IMR-90 (cell line): ENCODE data around the gene ASXL3. TPM values are rescaled to one million over a fixed set of nuclear protein-coding genes. Genes with fewer than 3 reads are reported as not detected.

Source experiments
- ATAC-seq: fragments of 200-7000 bp; cut with Tn5 transposase; 2 replicates; pipeline ENCODE4 v1.9.1; 2020; ENCODE audit warnings: low read depth, mild to moderate bottlenecking, moderate library complexity
- BruUV-seq: library from RNA; stranded (reverse); fragments of 400-500 nt; replicated peaks from 2 replicates; lab custom pipeline; 2021; lab: Mats Ljungman, UMichigan
- CTCF ChIA-PET: fragments of 300-600 bp; formaldehyde crosslinking; extraction: SDS; loops from one replicate; lab custom pipeline; 2021; ENCODE audit warnings: antibody characterized with exemption; lab: Yijun Ruan, JAX
- POLR2A ChIA-PET: fragments of 300-600 bp; sonication (Branson Sonifier 250); formaldehyde crosslinking; loops from one replicate; lab custom pipeline; 2022; ENCODE audit warnings: antibody characterized with exemption; ENCODE audit not compliant: unreplicated experiment; lab: Charles Lee
- DNase-seq: peaks from one replicate; pipeline ENCODE4 v3.0.0; 2013
- H2AFZ ChIP-seq: replicated peaks from 2 replicates; pipeline ENCODE3; 2013; ENCODE audit warnings: low read length, mild to moderate bottlenecking; ENCODE audit not compliant: poor library complexity
- H2AK5ac ChIP-seq: 2 replicates; pipeline ENCODE4 v1.6.1; 2013; ENCODE audit warnings: low read depth, low read length, inconsistent platforms
- H2AK9ac ChIP-seq: replicated peaks from 2 replicates; pipeline ENCODE3; 2013; ENCODE audit warnings: mild to moderate bottlenecking, low read depth, low read length, moderate library complexity; ENCODE audit not compliant: poor library complexity
- H2BK120ac ChIP-seq: 2 replicates; pipeline ENCODE4 v1.6.1; 2013; ENCODE audit warnings: low read depth, low read length, inconsistent platforms
- H2BK15ac ChIP-seq: 3 replicates; pipeline ENCODE4 v1.6.1; 2013; ENCODE audit warnings: low read depth, low read length, inconsistent platforms
- H2BK20ac ChIP-seq: 2 replicates; pipeline ENCODE4 v1.6.1; 2013; ENCODE audit warnings: low read depth, mild to moderate bottlenecking, inconsistent platforms, low read length, moderate library complexity
- H2BK5ac ChIP-seq: 2 replicates; pipeline ENCODE4 v1.6.1; 2013; ENCODE audit warnings: mild to moderate bottlenecking, low read depth, low read length, inconsistent platforms; ENCODE audit not compliant: poor library complexity, severe bottlenecking
- H3K14ac ChIP-seq: replicated peaks from 2 replicates; pipeline ENCODE4 v1.6.1; 2013; ENCODE audit warnings: low read depth, low read length, inconsistent platforms
- H3K18ac ChIP-seq: 2 replicates; pipeline ENCODE4 v1.6.1; 2013; ENCODE audit warnings: low read depth, low read length, control low read depth
- H3K23ac ChIP-seq: 2 replicates; pipeline ENCODE4 v1.6.1; 2013; ENCODE audit warnings: low read depth, low read length, inconsistent platforms
- H3K27ac ChIP-seq: 2 replicates; pipeline ENCODE4 v1.5.1; 2013; ENCODE audit warnings: mild to moderate bottlenecking, control low read depth, low read length; ENCODE audit not compliant: insufficient read depth
- H3K27me3 ChIP-seq: 2 replicates; pipeline ENCODE4 v1.6.1; 2013; ENCODE audit warnings: low read length; ENCODE audit not compliant: control insufficient read depth, insufficient read depth
- H3K36me3 ChIP-seq: 2 replicates; pipeline ENCODE4 v1.6.1; 2013; ENCODE audit warnings: low read length, mixed read lengths; ENCODE audit not compliant: control insufficient read depth, insufficient read depth
- H3K4ac ChIP-seq: 2 replicates; pipeline ENCODE4 v1.6.1; 2013; ENCODE audit warnings: low read depth, low read length, inconsistent platforms
- H3K4me1 ChIP-seq: 2 replicates; pipeline ENCODE4 v1.6.1; 2013; ENCODE audit warnings: low read length, mixed read lengths; ENCODE audit not compliant: control insufficient read depth, insufficient read depth
- H3K4me2 ChIP-seq: 2 replicates; pipeline ENCODE4 v1.6.1; 2013; ENCODE audit warnings: low read depth, mild to moderate bottlenecking, control low read depth, low read length, moderate library complexity
- H3K4me3 ChIP-seq: 2 replicates; pipeline ENCODE4 v1.5.1; 2013; ENCODE audit warnings: low read depth, mild to moderate bottlenecking, control low read depth, low read length, moderate library complexity; ENCODE audit not compliant: insufficient read depth
- H3K56ac ChIP-seq: 2 replicates; pipeline ENCODE4 v1.6.1; 2013; ENCODE audit warnings: low read length, inconsistent platforms; ENCODE audit not compliant: insufficient read depth; ENCODE audit errors: extremely low read depth
- H3K79me1 ChIP-seq, 2 experiments: 2 replicates each; pipeline ENCODE4 v1.6.1; 2013; ENCODE audit warnings: low read length in 2 of 2, inconsistent platforms in 1 of 2, low read depth in 1 of 2
- H3K9ac ChIP-seq: 2 replicates; pipeline ENCODE4 v1.6.1; 2013; ENCODE audit warnings: low read depth, low read length, control low read depth
- H3K9me1 ChIP-seq: 2 replicates; pipeline ENCODE4 v1.6.1; 2013; ENCODE audit warnings: low read length, inconsistent platforms; ENCODE audit not compliant: insufficient read depth
- H3K9me3 ChIP-seq: 2 replicates; pipeline ENCODE4 v1.6.1; 2013; ENCODE audit warnings: low read length; ENCODE audit not compliant: control insufficient read depth, insufficient read depth
- H4K20me1 ChIP-seq: 2 replicates; pipeline ENCODE4 v1.6.1; 2013; ENCODE audit warnings: low read length, inconsistent platforms; ENCODE audit not compliant: insufficient read depth
- H4K5ac ChIP-seq: 2 replicates; pipeline ENCODE4 v1.6.1; 2013; ENCODE audit warnings: mild to moderate bottlenecking, low read depth, low read length, control low read depth
- H4K8ac ChIP-seq, 2 experiments: 2 replicates each; pipeline ENCODE4 v1.6.1; 2013; ENCODE audit warnings: low read depth in 2 of 2, low read length in 2 of 2, control low read depth in 1 of 2, inconsistent platforms in 1 of 2
- H4K91ac ChIP-seq: 2 replicates; pipeline ENCODE4 v1.6.1; 2013; ENCODE audit warnings: low read depth, low read length, inconsistent platforms; ENCODE audit not compliant: insufficient read depth
- BHLHE40 ChIP-seq: fragments of 150-350 bp; IDR thresholded peaks from 2 replicates; pipeline ENCODE4 v1.6.1; 2016; ENCODE audit warnings: mild to moderate bottlenecking, low read depth, low read length
- CEBPB ChIP-seq: IDR thresholded peaks from 2 replicates; pipeline ENCODE4 v1.6.1; 2012; ENCODE audit warnings: low read depth, low read length, improper control_type of control experiment
- CTCF ChIP-seq: conservative IDR thresholded peaks from 2 replicates; pipeline ENCODE4 v1.5.1; 2012; ENCODE audit warnings: mild to moderate bottlenecking, low read depth, low read length, improper control_type of control experiment
- FOS ChIP-seq: fragments of 150-350 bp; IDR thresholded peaks from 2 replicates; pipeline ENCODE4 v1.6.1; 2016; ENCODE audit warnings: low read depth, low read length
- NFE2L2 ChIP-seq: fragments of 150-350 bp; IDR thresholded peaks from 2 replicates; pipeline ENCODE4 v1.6.1; 2016; ENCODE audit warnings: low read depth, mild to moderate bottlenecking, low read length
- WGBS, 2 experiments: methylation state at CpG; one replicate each; pipeline versions ENCODE4 v1.1.5 to v1.1.7; 2013; ENCODE audit warnings: missing lambda C conversion rate in 2 of 2; ENCODE audit not compliant: insufficient read length in 1 of 2; ENCODE audit errors: extremely low coverage in 2 of 2; 5-methylcytosine and 5-hydroxymethylcytosine counted together
- dilution Hi-C: fragments of 300-500 bp; cut with HindIII; formaldehyde crosslinking; loops from one replicate; pipeline ENCODE4 v1.14.3; 2018; ENCODE audit warnings: low sequenced_read_pairs; ENCODE audit not compliant: unreplicated experiment
- in situ Hi-C: fragments of 300-500 bp; cut with MboI; formaldehyde crosslinking; loops from 3 replicates; pipeline ENCODE4 v1.14.3; 2019; ENCODE audit warnings: low sequenced_read_pairs, inconsistent platforms, mixed read lengths
- intact Hi-C: fragments of 100-400 bp; cut with micrococcal nuclease; formaldehyde crosslinking; loops from 2 replicates; pipeline ENCODE4 v1.10.0; 2022
- polyA plus RNA-seq, 3 experiments: library from polyadenylated mRNA; depleted of rRNA; stranded (reverse); fragments of >200 nt; gene quantifications; 2 replicates each; pipeline ENCODE4 v1.2.3, GENCODE V29; 2012; ENCODE audit warnings: low replicate concordance in 1 of 3
- total RNA-seq: library from RNA; depleted of rRNA; stranded (reverse); fragments of >200 nt; gene quantifications from 2 replicates; pipeline ENCODE4 v1.2.3, GENCODE V29; 2012

Gene ASXL3
- total and polyA plus RNA-seq, 2 of the 4 experiments (the other 2 are of a cell fraction) = 0.03 to 0.54 TPM

GRCh38 chr18:33596178-33596854 is 18.3 kb downstream of the ASXL3 start:
- H3K56ac ChIP-seq = no peak overlapping the region
- H3K18ac ChIP-seq = no peak overlapping the region
- ATAC-seq (peak; percentile 72), DNase-seq (peak; percentile 68)
- no peak overlapping the region for H3K23ac ChIP-seq
- no peak overlapping the region for H3K14ac ChIP-seq
- H4K8ac ChIP-seq = no peak overlapping the region
- intact Hi-C loops = no loop called here
- H3K36me3 ChIP-seq = no peaks in the 10 kb centered on the region
- H3K79me1 ChIP-seq = no peaks in the 10 kb centered on the region
- no peak overlapping the region for H2BK5ac ChIP-seq
- H3K4me3 ChIP-seq = no peak overlapping the region
- ChIA-PET POLR2A (no interaction called here), CTCF (no interaction called here)
- no peak overlapping the region for H2AK5ac ChIP-seq
- H3K9me1 ChIP-seq = no peaks in the 10 kb centered on the region
- H3K9ac ChIP-seq = no peak overlapping the region
- H3K4me1 ChIP-seq = peaks cover 6% of the 10 kb centered on the region; the same call in 1 of the 2 replicates
- no peaks in the 10 kb centered on the region for H4K20me1 ChIP-seq
- no peak overlapping the region for H2AK9ac ChIP-seq
- H4K5ac ChIP-seq = no peak overlapping the region
- no peak overlapping the region for H4K91ac ChIP-seq
- no peak overlapping the region for H2BK15ac ChIP-seq
- in situ Hi-C loops = no loop called here
- no TSS peak for BruUV-seq
- H3K27ac ChIP-seq = no peak overlapping the region
- no peak overlapping the region for H3K4ac ChIP-seq
- WGBS, 2 experiments = no CpG with 5 or more reads among the region's 1 CpG
- no peaks in the 10 kb centered on the region for H3K27me3 ChIP-seq
- no peak overlapping the region for H2BK20ac ChIP-seq
- H2BK120ac ChIP-seq = no peak overlapping the region
- H3K4me2 ChIP-seq = no peak overlapping the region
- H2AFZ ChIP-seq = no peak overlapping the region
- dilution Hi-C loops = no loop called here
- H3K9me3 ChIP-seq = no peaks in the 10 kb centered on the region
- TF ChIP-seq CEBPB (no peak), CTCF (no peak), FOS (peak; percentile 39; the same call in 1 of the 2 replicates), BHLHE40 (no peak), NFE2L2 (peak; percentile 20; the same call in 1 of the 2 replicates)
